ENCODE results near the gene RBP5. TPM values are rescaled to one million over a fixed set of nuclear protein-coding genes. Genes with fewer than 3 reads are reported as not detected.

RBP5 gene
- total RNA-seq, 1 experiment from 2014 or later = not detected

GRCh38 chr12:7096006-7096932 is 32.4 kb downstream of the RBP5 start:
- TF ChIP-seq EZH2 (IDR thresholded peaks at IDR 0.05; ENCODE audit: low read length, unreplicated experiment) (no peak), CTCF (conservative IDR thresholded peaks at IDR 0.05; ENCODE audit: low read depth, low read length) (no peak), EZH2phosphoT487 (IDR thresholded peaks at IDR 0.05; ENCODE audit: borderline replicate concordance, low read length) (no peak)
- POLR2A ChIA-PET (ENCODE audit: unreplicated experiment) = no interaction called here
- no peak overlapping the region for H3K9ac ChIP-seq (ENCODE audit: low read length)
- H3K27me3 ChIP-seq (ENCODE audit: low read length) = no peaks in the 10 kb centered on the region
- DNase-seq (no peak), ATAC-seq (no peak)
- no peaks in the 10 kb centered on the region for H3K9me3 ChIP-seq (ENCODE audit: low read length)
- no TSS peak for BruUV-seq (replicated peaks)
- H3F3A ChIP-seq (ENCODE audit: low read length, unreplicated experiment) = no peaks in the 10 kb centered on the region
- intact Hi-C loops (cut with micrococcal nuclease) = no loop called here
- no peak overlapping the region for H3K4me2 ChIP-seq (ENCODE audit: low read length)
- CTCF ChIA-PET = no interaction called here
- no peaks in the 10 kb centered on the region for H3K9me2 ChIP-seq (replicated peaks; ENCODE audit: low read length)
- H3K79me2 ChIP-seq (ENCODE audit: low read length) = no peaks in the 10 kb centered on the region
- H4K20me1 ChIP-seq (ENCODE audit: low read length) = no peaks in the 10 kb centered on the region
- H3K4me3 ChIP-seq (ENCODE audit: low read length) = no peak overlapping the region
- H3K27ac ChIP-seq (ENCODE audit: low read length) = no peak overlapping the region
- peaks cover 3% of the 10 kb centered on the region; the same call in 1 of the 2 replicates for H3K4me1 ChIP-seq (ENCODE audit: insufficient read depth, low read length)
- H3K36me3 ChIP-seq (ENCODE audit: low read depth, low read length) = no peaks in the 10 kb centered on the region
- H2AFZ ChIP-seq (ENCODE audit: low read length) = no peak overlapping the region

- Histone ChIP-seq H3K9me3 (ENCODE audit: low read length) (no peaks in the 10 kb centered on the region), H2AFZ (ENCODE audit: low read length) (no peak overlapping the region), H3K79me2 (ENCODE audit: low read length) (no peaks in the 10 kb centered on the region), H3K36me3 (ENCODE audit: low read depth, low read length) (no peaks in the 10 kb centered on the region), H3K9ac (ENCODE audit: low read length) (no peak overlapping the region), H4K20me1 (ENCODE audit: low read length) (no peaks in the 10 kb centered on the region), H3K27me3 (ENCODE audit: low read length) (no peaks in the 10 kb centered on the region), H3K4me2 (ENCODE audit: low read length) (no peak overlapping the region), H3K9me2 (replicated peaks; ENCODE audit: low read length) (no peaks in the 10 kb centered on the region), H3K4me3 (ENCODE audit: low read length) (no peak overlapping the region), H3K27ac (ENCODE audit: low read length) (no peak overlapping the region), H3K4me1 (ENCODE audit: insufficient read depth, low read length) (peaks cover 3% of the 10 kb centered on the region; the same call in 1 of the 2 replicates), H3F3A (ENCODE audit: low read length, unreplicated experiment) (no peaks in the 10 kb centered on the region)
- BruUV-seq (replicated peaks) = no TSS peak
- no peak for ATAC-seq
- intact Hi-C loops (cut with micrococcal nuclease) = loop anchor here (2.0 kb wide), 1 partner anchor 75 kb away; the partner anchor contains the start of gene LPCAT3
- no peak for DNase-seq
- CTCF ChIA-PET = interaction anchor here (0.6 kb wide), 1 partner anchor 17 kb away, joined by 3 read pairs; no protein-coding TSS in a partner anchor
- TF ChIP-seq EZH2 (IDR thresholded peaks at IDR 0.05; ENCODE audit: low read length, unreplicated experiment) (no peak), EZH2phosphoT487 (IDR thresholded peaks at IDR 0.05; ENCODE audit: borderline replicate concordance, low read length) (no peak), CTCF (conservative IDR thresholded peaks at IDR 0.05; ENCODE audit: low read depth, low read length) (no peak)
- POLR2A ChIA-PET (ENCODE audit: unreplicated experiment) = no interaction called here
Measured at GRCh38 chr12:7093892-7094291, 34.8 kb downstream of the RBP5 start.

- H3K4me1 ChIP-seq (ENCODE audit: insufficient read depth, low read length) = peaks cover 3% of the 10 kb centered on the region; the same call in 1 of the 2 replicates
- intact Hi-C loops (cut with micrococcal nuclease) = loop anchor here (2.0 kb wide), 1 partner anchor 75 kb away; the partner anchor contains the start of gene LPCAT3
- no peak overlapping the region for H3K27ac ChIP-seq (ENCODE audit: low read length)
Measured at GRCh38 chr12:7093486-7093885, 35.2 kb downstream of the RBP5 start.

More at GRCh38 chr12:7093486-7093885, 35.2 kb downstream of the RBP5 start:
- Histone ChIP-seq H3K4me3 (ENCODE audit: low read length) (no peak overlapping the region), H3K4me2 (ENCODE audit: low read length) (no peak overlapping the region), H3K79me2 (ENCODE audit: low read length) (no peaks in the 10 kb centered on the region), H2AFZ (ENCODE audit: low read length) (no peak overlapping the region), H3K9ac (ENCODE audit: low read length) (no peak overlapping the region), H3K36me3 (ENCODE audit: low read depth, low read length) (no peaks in the 10 kb centered on the region), H4K20me1 (ENCODE audit: low read length) (no peaks in the 10 kb centered on the region), H3K9me3 (ENCODE audit: low read length) (no peaks in the 10 kb centered on the region), H3F3A (ENCODE audit: low read length, unreplicated experiment) (no peaks in the 10 kb centered on the region), H3K27me3 (ENCODE audit: low read length) (no peaks in the 10 kb centered on the region), H3K9me2 (replicated peaks; ENCODE audit: low read length) (no peaks in the 10 kb centered on the region)
- POLR2A ChIA-PET (ENCODE audit: unreplicated experiment) = no interaction called here
- BruUV-seq (replicated peaks) = no TSS peak
- CTCF ChIA-PET = no interaction called here
- no peak for ATAC-seq
- TF ChIP-seq EZH2 (IDR thresholded peaks at IDR 0.05; ENCODE audit: low read length, unreplicated experiment) (no peak), EZH2phosphoT487 (IDR thresholded peaks at IDR 0.05; ENCODE audit: borderline replicate concordance, low read length) (no peak), CTCF (conservative IDR thresholded peaks at IDR 0.05; ENCODE audit: low read depth, low read length) (no peak)
- no peak for DNase-seq
